Testis (tissue), 3 donors: ENCODE data around the gene STK33. TPM values are rescaled to one million over a fixed set of nuclear protein-coding genes. Genes with fewer than 3 reads are reported as not detected.

Experiments
- DNase-seq: peaks from one replicate; pipeline ENCODE4 v3.0.0-alpha.2; 2019
- H3K27ac ChIP-seq, 2 donors: fragments of 200-600 bp; sonication (generic); one replicate each; pipeline ENCODE4 v1.5.1; 2019
- H3K27me3 ChIP-seq: fragments of 200-600 bp; sonication (generic); one replicate; pipeline ENCODE4 v1.5.1; 2019
- H3K36me3 ChIP-seq: fragments of 200-600 bp; sonication (generic); one replicate; pipeline ENCODE4 v1.5.1; 2017; ENCODE audit warnings: low read depth; ENCODE audit errors: missing control alignments
- H3K4me1 ChIP-seq: fragments of 200-600 bp; sonication (generic); one replicate; pipeline ENCODE4 v1.5.1; 2019
- H3K4me3 ChIP-seq, 2 donors: fragments of 200-600 bp; sonication (generic); one replicate each; pipeline ENCODE4 v1.5.1; 2017 to 2019
- H3K9me3 ChIP-seq: fragments of 200-600 bp; sonication (generic); one replicate; pipeline ENCODE4 v1.5.1; 2017
- POLR2A ChIP-seq: fragments of 450-650 bp; IDR thresholded peaks from one replicate; pipeline ENCODE4 v1.6.1; 2017; ENCODE audit warnings: antibody characterized with exemption, mild to moderate bottlenecking, moderate library complexity
- WGBS, 2 donors: methylation state at CpG; one replicate each; pipeline ENCODE4 v1.1.5; 2018; 5-methylcytosine and 5-hydroxymethylcytosine counted together
- intact Hi-C: fragments of 100-400 bp; cut with DNase I; formaldehyde crosslinking; loops from one replicate; pipeline ENCODE4 v1.15.1; 2023; ENCODE audit warnings: low total_unique reads
- polyA plus RNA-seq: library from polyadenylated mRNA; stranded (reverse); fragments of 350-450 nt; fragmentation: Illumina TruSeq; extraction: RNeasy Lipid Tissue Mini Kit (QIAGEN cat#74804); gene quantifications from one replicate; pipeline ENCODE4 v1.2.3, GENCODE V29; 2014; ENCODE audit warnings: low read depth, low replicate concordance; ENCODE audit not compliant: insufficient read depth
- total RNA-seq, 2 donors: library from RNA; depleted of rRNA; stranded (reverse); fragments of >200 nt; gene quantifications; one replicate each; pipeline ENCODE4 v1.2.3, GENCODE V29; 2016
- TF ChIP-seq, protein P1 (sequence below), 3 experiments: fragments of 450-650 bp in 2 of 3; fragments of 200-600 bp in 1 of 3; sonication (generic) in 1 of 3; IDR thresholded peaks; one replicate each; pipeline ENCODE4 v1.5.1; 2016 to 2019; ENCODE audit warnings: antibody characterized with exemption in 3 of 3, mild to moderate bottlenecking in 2 of 3, moderate library complexity in 1 of 3

The STK33 gene
- total and polyA plus RNA-seq, 3 donors from 2014 or later, result 36.6 to 101 (median 49.9) TPM

DNA sequence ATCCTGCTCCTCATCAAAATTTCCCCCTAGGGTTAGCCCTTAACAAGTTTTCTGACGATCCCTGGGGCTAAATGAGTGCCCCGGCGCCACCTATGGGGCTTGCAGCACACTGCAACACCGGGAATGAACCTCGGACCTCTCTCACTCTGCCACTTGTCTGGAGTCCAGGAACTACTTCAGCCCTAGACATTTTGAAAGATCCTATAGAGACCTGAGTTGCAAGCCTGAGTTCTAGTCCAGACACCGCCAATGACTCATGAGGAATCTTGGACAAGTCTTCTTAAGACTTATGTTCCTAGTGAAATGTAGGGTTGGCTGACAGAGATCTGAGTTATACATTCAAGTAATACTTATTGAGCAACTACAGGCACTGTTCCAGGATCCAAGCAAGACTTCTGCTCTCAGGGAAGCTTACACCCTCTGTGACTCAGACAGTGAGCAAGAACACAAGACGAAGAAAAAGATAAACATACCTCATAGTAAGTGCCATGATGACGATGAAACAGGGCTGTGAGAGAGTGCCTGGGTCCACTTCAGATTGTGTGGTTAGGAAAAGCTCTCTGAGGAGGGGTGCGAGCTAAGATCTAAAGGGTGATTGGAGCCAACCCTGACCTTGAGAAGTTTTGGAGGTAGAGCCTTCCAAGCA, 10.2 kb upstream of the STK33 start:
- Histone ChIP-seq H3K9me3 (no peaks in the 10 kb centered on the region), H3K27me3 (no peaks in the 10 kb centered on the region), H3K27ac (no peak overlapping the region), H3K4me1 (no peaks in the 10 kb centered on the region), H3K36me3 (no peaks in the 10 kb centered on the region), H3K4me3 (no peak overlapping the region)
- peak; percentile 75 for DNase-seq
- intact Hi-C loops, result no loop called here
- WGBS, 2 donors, result 30 to 32% methylated on average over 9 of the region's 9 CpGs
- TF ChIP-seq, protein P1, sequence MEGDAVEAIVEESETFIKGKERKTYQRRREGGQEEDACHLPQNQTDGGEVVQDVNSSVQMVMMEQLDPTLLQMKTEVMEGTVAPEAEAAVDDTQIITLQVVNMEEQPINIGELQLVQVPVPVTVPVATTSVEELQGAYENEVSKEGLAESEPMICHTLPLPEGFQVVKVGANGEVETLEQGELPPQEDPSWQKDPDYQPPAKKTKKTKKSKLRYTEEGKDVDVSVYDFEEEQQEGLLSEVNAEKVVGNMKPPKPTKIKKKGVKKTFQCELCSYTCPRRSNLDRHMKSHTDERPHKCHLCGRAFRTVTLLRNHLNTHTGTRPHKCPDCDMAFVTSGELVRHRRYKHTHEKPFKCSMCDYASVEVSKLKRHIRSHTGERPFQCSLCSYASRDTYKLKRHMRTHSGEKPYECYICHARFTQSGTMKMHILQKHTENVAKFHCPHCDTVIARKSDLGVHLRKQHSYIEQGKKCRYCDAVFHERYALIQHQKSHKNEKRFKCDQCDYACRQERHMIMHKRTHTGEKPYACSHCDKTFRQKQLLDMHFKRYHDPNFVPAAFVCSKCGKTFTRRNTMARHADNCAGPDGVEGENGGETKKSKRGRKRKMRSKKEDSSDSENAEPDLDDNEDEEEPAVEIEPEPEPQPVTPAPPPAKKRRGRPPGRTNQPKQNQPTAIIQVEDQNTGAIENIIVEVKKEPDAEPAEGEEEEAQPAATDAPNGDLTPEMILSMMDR (IDR thresholded peaks at IDR 0.05), result peak in 2 of 3 experiments; percentile 34 to 67
- no peak for TF ChIP-seq POLR2A

GRCh38 chr11:8603696-8604077, 9.7 kb upstream of the STK33 start:
- no peak for TF ChIP-seq POLR2A
- TF ChIP-seq, protein P1 (IDR thresholded peaks at IDR 0.05), result no peak
- DNase-seq, result no peak
- Histone ChIP-seq H3K4me3 (no peak overlapping the region), H3K36me3 (no peaks in the 10 kb centered on the region), H3K27me3 (no peaks in the 10 kb centered on the region), H3K9me3 (no peaks in the 10 kb centered on the region), H3K27ac (no peak overlapping the region), H3K4me1 (no peaks in the 10 kb centered on the region)
- intact Hi-C loops, result no loop called here
- WGBS, 2 donors, result 60 to 62% methylated on average over 2 of the region's 2 CpGs

DNA sequence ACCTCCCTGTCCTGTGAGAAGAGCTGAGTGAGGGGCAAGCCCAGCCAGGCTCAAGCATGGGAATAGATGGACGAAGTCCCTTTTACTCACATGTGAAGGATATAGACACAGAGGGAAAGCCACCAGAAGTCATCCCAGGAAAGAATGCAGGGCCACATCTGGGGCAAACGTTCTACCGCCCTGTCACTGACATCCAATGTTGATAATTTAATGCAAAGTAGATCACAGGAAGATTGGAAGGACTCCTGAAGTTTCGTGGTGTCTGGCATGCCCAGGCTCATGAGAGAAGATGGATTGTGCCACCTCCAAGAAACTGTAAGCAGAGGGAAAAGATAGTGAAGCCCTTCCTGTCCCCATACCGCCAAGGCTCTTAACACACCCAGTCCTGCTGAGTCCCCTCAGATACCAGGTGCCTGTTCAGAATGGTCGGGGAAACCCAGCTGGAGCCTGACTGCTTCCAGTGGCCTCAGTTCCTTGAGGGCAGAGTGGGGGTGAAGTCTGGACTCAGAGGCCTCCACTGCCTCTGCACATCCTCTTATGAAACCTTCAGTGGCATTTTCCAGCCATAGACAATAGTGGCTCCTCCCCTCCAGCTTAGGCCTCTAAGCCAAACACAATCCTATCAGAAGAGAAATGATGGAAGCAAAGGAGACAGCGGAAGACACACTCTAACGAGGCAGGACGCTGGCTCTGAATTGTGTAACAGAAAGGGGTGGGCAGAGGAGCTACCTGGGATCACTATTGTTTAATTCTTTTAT, 7.5 kb upstream of the STK33 start:
- no peak for TF ChIP-seq POLR2A
- TF ChIP-seq, protein P1 (IDR thresholded peaks at IDR 0.05), result no peak
- intact Hi-C loops, result no loop called here
- 77 to 89% methylated on average over 9 of the region's 9 CpGs for WGBS, 2 donors
- no peaks in the 10 kb centered on the region for H3K27me3 ChIP-seq
- no peaks in the 10 kb centered on the region for H3K9me3 ChIP-seq
- H3K4me3 ChIP-seq, result no peak overlapping the region
- H3K36me3 ChIP-seq, result no peaks in the 10 kb centered on the region
- H3K4me1 ChIP-seq, result no peaks in the 10 kb centered on the region
- no peak for DNase-seq
- no peak overlapping the region for H3K27ac ChIP-seq

GRCh38 chr11:8598506-8598905, 4.5 kb upstream of the STK33 start:
- WGBS, 2 donors, result 92 to 93% methylated on average over 1 of the region's 1 CpG
- H3K27me3 ChIP-seq, result no peaks in the 10 kb centered on the region
- intact Hi-C loops, result no loop called here
- no peaks in the 10 kb centered on the region for H3K9me3 ChIP-seq
- TF ChIP-seq, protein P1 (IDR thresholded peaks at IDR 0.05), result no peak
- no peak for TF ChIP-seq POLR2A
- no peaks in the 10 kb centered on the region for H3K36me3 ChIP-seq
- peaks cover 5% of the 10 kb centered on the region for H3K4me1 ChIP-seq
- no peak overlapping the region for H3K27ac ChIP-seq
- DNase-seq, result no peak
- no peak overlapping the region for H3K4me3 ChIP-seq
